GM21529 (cell line): ENCODE results near the gene COL25A1.
"Not testable (repeated sequence)": the region's sequence is repeated elsewhere in the genome, so short reads cannot be mapped to it uniquely, and the experiment has no call there.

Experiments used
- ATAC-seq: cut with Tn5 transposase; IDR thresholded peaks from one replicate; pipeline ENCODE4 v1.9.1; 2021; ENCODE audit not compliant: unreplicated experiment

Gene COL25A1

DNA sequence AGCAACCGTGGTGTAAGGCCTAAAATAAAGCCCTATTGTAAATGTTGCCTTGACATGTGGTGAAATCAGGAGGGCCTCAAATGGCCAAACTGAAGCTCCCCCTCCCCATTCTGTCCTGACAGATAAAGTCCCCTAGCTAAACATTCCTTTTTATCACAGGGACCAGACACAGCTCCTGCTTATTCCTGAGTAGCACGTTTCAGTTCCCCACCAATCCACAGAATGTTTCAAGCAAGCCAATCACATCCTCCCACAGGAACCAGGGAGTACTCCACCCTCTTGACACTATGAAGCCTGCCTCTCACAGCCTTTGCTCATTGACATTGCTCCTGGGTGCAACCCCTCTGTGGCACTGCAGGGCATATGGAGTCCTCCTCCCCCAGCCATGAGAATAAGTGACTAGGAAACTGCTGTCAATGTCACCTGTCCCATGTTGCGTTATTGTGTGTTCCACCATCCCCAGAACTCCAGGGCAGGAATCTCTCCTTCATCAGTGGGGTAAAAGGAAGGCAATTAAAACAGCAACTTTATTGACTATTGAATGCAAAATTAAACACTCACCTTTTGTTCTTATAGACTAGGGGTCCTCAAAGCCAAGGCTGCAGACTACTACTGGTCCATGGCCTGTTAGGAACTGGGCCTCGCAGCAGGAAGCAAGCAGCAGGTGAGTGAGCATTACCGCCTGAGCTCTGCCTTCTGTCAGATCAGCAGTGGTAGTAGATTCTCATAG lies 128.1 kb downstream of the COL25A1 start:
- no peak for ATAC-seq

DNA sequence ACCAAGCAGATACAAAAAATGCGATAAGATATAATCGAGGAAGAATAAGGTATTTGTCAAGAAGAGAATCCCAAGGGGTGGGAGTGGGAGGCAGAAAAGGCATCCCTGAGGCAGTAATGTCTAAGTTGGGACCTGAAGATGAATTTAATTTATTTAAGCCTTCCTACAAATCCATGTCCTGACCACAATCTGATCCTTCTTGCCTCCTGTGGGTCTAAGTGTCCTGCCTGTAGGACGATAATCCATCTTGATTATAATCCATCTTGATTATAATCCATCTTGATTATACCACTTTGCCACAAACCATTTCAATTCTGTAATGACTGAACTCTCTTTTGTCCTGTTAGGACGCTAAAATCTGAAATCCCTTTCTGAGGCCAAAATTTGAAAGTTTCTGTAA lies 130.2 kb downstream of the COL25A1 start:
- no peak for ATAC-seq

DNA sequence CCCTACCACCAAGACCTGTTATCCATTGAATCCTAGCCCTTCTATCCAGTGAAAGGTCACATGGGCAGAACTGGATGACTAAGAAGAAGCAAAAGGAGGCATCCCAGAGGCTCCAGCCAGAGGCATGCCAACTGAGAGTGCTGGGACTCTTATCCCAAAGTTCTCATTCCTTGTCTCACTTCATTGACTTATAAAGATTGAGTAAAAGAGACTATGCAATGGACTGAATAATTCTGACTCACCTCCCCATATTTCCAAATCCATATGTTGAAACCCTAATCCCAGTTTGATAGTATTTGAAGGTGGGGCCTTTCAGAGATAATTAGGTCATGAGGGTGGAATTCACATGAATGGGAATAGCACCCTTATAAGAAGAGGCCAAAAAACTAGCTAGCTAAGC lies 131.4 kb downstream of the COL25A1 start:
- ATAC-seq, result no peak

DNA sequence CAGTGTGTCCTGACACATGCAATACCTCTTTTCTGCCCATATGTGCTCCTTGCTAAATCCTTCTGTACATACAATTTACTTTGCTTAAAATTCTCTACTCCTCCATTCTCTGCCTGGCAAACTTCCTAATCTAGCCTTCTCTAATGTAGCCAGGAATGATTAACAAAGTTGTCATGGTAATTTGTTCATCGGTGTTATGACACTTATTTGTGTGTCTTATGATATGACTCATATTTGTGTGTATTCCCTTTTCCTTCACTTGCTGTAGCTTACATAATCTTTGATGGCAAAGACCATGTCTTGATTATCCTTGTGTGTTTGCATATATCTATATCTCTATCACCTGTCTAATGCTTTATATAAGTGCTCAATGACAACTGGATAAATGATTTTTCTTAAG lies 133.3 kb downstream of the COL25A1 start:
- ATAC-seq, result no peak

DNA sequence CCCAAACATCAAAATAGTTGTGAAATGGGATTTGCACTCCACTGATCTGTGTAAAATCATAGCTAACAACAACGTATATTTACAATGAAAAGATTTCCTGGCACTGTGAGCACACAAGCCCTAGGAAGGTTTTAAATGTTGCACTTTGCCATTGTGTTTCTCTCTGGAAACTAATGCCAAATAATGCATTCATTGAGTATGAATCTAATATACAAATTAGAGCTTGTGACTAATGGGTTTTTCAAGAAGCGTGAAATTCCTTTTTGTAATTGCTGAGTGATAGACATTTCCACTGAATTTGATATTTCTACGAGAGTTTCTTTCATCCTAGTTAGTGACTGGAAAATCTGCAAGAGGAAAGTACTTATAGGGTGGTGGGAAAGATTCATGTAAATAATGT lies 135.9 kb downstream of the COL25A1 start:
- no peak for ATAC-seq

DNA sequence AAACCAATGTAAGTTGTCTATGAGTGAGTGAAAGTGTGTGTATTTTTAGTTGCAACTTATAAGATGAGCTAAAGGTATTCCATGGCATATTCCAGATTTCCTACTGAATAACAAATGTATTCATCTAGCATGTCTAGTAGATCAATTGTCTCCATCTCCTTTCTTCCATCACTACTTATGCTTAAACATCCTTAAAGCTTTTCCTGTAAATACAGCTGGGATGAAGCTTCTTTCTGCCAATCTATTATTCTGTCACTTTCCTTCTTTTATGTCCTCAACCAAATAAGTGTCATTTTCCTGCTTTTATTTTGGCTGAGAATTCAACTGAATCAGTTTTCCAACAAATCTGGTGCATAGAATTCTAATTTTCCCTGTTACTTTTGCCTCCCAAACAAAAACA lies 136.3 kb downstream of the COL25A1 start:
- ATAC-seq, result no peak

DNA sequence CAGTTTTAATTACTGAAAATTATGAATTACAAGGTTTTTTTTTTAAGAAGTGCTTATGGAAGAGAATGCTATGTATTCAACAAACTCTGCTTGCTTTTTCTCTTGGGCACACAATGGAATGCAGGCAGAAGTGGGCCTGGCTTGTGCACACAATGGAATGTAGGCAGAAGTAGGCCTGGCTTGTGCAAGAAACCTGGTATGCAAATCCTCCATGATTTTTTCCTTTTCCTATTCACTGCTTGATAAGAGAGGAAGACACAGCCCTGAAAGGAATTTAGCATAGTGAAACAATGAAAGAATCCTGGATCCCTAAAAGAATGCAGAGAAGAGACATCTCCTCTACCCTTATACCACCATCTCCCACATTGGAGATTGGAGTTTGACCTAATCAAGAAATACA lies 138.4 kb downstream of the COL25A1 start:
- no peak for ATAC-seq

DNA sequence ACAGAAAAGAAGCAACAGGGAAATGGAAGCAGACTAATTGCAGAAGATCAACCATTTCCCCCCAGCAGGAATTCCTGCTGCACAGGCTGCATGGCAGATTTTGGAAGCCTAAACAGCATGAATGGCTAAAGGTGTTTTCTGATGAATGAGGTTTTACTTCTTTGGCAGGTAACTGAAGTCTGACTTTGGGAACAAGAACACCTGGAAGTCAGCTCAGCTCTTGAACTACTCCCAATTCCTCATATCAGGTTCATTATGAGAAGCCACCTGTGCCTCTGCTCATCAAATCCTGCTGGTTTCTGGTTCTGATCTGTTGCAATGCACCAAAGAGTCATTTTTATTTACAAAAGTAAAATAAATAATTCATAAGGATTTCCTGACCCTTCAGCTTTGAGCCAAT lies 139.0 kb downstream of the COL25A1 start:
- no peak for ATAC-seq

DNA sequence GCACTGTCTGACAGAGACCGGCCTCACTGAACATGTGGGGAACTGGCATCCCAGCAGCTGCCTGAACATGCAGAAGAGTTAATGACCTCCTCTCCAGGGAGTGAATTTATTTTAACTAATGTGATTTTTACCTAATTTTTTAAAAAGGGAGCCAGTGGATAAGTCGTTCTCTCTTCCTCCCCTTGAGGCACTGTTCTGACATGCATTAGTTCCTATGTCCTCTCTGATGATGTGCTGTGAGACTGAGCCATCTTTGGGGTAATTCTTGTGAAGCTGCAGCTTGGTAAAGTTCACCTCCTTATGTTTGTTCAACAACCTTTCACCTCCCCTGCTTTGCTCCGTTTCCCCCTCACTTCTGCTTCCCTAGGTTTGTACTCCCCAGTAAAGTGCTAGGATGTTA lies 139.7 kb downstream of the COL25A1 start:
- no peak for ATAC-seq

DNA sequence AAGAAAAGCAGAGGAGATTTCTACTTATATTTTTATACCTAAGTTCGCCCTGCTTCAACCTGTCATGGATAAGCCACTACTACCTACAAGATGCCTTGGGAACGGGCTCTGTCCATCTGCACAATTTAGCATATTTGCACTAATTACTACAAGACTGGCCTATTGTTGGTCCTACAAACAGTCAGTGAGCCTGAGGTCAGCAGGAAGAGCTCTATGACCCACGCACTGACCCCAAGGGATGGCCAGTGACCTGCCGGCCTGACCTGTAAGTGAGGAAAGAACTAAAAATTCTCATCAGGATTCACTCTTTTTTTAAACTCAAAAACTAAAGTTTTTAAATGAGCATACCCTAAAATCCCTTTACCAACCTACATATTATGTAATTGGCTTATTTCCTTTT lies 142.0 kb downstream of the COL25A1 start:
- ATAC-seq, result no peak

DNA sequence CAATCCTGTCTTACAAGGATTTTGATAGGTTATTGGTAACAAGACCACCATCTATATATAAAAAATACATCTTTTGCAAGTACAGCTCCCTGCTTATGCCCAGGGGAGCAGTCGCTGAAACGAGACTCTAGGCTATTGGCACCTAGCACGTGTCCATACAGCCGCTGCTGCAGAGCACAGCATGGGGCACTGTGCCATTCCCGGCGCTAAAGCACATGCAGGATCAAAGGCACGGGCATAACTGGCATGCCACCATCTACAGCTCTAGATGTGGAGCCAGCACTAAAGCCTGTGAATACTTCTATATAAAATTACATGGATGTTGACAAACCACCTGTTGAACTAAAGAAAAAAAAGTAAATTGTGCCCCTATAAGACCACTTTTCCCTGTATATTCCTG lies 144.8 kb downstream of the COL25A1 start:
- ATAC-seq, result no peak

DNA sequence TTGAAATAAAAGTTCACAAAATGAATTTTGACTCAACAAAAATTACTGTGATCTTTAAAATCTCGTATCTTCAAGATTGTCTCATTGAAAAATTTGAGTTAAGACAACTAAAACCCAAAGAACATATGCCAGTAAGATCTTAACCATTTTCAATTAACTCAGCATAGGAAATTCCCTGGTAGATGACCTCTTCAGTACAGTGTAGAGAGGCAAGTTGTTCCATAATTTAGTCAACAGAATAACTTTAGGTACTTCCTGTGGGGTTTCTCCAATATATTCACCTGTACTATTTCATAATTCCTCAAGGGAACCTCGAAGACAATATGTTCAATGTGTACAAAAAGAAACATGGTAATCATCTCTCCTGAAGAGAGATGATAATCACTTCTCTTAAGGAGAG lies 145.3 kb downstream of the COL25A1 start:
- no peak for ATAC-seq

DNA sequence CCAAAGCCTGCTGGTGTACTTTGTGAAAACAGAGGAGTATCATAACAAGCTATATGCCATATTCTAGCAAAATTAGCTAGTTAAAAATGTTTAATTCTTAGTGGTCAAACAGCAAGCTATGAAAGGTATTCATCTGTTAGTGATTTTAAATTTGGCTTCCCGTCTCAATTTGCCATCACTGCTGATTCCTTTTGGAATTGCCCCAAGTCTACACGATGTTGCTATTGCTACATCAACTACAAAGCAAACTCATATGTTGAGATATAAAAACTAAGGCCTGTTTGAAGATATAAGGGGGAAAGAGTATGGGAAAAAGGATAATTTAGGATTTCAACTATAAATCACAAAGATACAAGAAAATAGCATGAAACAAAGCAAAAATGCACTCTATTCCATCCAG lies 146.1 kb downstream of the COL25A1 start:
- no peak for ATAC-seq

DNA sequence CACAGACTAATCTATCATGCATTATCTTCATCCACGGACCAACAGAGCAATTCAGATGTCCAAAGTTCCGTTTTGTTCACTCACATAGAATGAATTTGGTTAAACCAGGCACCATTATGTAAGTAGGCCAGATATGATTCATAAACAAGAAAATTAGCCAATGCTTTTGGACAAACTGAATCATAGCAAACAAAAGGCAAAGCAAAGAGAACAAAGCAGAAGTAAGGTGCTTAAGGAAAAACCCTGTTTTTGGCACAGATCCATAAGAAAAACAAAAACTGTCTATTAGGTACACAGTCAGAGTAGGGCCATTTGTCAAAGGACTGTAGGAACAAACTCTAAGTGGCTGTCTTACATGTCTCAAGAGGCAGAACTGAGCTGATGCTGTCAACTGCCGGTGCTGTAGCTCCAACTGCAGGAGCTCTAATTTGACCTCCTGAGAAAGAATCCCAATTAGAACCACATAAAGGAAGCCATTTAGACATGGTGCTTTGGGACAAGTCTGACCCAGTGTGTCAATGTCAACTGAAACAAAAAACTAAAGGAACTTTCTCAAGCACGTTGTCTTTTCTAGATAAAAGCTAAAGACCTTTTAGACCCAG lies 146.7 kb downstream of the COL25A1 start:
- no peak for ATAC-seq

DNA sequence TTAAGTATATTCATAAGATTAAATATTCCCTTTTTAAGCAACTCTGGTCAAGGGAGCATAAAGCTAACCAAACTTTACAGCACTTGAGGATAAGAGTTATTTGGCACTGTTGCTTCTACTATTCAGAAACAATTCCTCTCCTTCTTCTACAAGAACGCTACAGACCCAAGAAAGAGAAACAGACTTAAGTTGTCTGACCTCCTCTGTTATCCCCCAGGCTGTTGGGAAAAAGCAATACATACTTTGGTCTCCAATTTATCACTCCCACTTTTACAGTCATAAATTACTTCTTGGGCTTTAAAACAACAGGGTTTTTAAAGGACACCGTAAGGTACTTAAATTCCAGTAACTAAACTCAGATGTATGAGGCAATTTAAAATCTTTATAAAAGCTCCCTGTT lies 147.4 kb downstream of the COL25A1 start:
- no peak for ATAC-seq

DNA sequence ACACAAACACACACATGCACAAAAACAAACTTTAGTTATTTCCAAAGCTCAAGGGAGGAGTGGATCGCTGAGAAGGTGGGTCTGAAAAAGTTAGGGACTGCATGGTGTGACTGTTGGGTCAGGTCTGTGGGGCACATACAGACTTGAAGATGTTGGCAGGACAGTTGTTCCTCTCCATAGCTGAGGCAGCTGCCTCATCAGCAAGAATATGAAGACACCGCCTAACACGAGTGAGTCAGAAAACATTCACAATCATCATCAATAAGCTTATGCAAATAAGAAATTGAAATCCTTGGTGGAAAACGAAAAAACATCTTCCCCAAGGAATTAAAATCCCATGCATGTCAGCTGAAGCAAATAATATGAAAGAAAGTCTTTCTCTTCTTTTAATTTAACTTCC lies 148.0 kb downstream of the COL25A1 start:
- no peak for ATAC-seq

DNA sequence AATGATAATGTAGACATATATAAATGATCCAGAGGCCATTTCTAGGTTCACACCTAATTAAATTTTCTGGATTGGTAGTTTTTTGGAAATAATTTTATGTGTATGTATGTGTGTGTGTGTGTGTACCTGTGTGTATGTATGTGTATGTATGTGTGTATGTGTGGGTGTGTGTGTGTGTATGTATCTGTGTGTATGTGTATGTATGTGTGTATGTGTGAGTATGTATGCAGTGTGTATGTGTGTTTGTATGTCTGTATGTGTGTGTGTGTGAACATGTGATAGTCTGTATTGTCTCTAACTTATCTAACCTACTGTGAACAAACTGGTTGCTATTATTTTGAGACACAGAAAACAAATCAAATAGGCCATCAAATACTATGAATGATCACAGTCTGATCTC lies 152.6 kb downstream of the COL25A1 start:
- no peak for ATAC-seq

DNA sequence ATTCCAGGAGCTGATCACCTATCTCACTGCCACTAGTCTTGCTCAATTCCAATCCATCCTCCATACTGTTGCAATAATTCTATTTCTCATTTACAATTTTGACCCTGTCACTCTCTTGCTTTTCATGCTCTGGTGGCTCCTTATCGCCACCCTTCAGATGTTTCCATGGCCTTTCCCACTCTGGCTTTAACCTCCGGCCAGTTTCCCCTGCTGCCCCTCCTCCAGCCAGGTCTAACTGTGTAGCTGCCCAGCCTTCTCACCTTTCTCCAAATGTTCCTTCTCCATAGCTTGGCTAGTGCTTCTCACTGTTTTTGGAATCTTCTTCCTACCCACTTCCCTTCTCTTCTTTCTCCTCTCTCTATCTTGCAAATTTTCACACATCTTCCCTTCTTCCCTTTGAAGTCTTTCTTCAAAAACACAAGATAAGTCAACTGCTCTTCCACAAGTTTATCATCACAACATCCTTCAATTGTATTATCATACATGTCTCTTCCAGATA lies 153.8 kb downstream of the COL25A1 start:
- ATAC-seq, result no peak

DNA sequence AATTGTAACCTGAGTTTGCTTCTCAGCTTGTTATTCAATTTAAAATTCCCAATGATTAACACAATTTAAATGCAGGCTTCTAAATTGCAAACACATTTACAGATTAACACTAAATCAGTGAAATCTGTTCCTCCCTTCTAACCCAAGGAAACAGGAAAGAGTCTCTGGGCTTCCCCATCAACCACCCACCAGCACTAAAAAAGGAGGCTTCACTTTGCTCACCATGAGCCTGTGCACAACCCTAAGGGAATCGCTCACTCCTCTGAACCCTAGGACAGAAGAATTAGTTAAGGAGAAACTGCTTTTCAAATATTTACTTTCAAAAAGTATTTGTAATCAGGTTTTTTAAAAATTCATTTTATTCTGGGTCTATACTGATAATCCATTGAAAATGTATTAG lies 155.3 kb downstream of the COL25A1 start:
- ATAC-seq, result no peak

DNA sequence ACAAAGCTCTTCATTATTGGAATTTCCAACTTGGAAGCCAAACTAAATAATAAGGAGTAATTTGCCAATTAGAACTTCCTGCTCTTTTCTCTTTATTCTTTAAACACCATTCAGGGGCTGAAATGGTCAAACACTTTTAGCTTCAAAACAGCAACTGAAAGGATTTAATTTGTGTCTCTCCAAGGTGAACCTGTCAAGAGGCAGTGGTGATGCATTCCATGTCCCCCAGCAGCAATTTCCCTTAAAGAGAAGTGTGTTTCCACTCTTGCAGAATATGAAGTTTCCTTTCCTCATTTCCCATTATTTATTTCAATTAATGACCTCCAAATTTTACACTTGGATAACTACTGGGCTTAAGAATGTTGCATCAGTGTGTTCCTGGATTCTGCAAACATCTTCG lies 156.0 kb downstream of the COL25A1 start:
- ATAC-seq, result no peak

DNA sequence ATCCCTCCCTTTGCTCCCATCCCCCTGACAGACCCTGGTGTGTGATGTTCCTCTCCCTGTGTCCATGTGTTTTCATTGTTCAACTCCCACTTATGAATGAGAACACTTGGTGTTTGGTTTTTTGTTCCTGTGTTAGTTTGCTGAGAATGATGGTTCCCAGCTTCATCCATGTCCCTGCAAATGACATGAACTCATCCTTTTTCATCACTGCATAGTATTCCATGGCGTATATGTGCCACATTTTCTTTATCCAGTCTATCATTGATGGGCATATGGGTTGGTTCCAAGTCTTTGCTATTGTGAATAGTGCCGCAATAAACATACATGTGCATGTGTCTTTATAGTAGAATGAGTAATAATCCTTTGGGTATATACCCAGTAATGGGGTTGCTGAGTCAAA lies 164.3 kb downstream of the COL25A1 start:
- not testable (repeated sequence) for ATAC-seq

DNA sequence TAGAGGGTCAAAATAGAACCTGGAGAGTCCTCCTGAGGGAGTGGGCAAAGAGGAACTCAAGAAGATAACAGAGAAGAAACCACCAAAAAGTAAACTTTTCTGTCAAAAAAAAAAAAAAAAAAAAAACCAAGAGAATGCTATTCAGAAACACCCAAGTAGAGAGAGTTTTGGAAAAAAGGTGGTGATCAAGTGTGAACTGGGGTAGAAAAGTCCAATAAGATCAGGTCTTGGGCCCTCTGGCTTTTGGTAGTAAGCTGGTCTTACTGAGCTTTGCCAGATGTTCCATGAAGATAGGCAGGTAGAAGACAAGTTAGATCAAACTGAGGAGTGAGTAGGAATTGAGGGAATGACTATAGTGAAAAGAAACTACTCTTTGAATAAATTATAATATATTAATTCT lies 167.5 kb downstream of the COL25A1 start:
- no peak for ATAC-seq

DNA sequence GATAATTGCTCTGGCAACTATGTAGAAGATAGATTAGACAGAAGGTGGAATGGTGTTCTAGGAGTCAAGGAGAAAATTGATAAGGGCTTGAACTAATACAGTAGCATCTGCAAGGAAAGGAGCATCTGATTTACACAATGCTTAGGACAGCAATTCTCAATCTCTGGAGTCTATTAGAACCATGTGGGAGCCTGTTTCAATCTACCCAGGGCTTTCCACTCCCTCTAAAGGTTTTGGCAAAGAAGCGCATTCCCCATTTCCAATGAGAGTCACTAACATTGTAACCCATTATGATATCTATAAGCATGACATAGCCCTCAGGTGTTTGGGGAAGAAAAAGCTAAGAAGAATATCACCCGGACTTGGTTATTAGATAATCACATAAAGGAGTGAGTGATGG lies 168.2 kb downstream of the COL25A1 start:
- no peak for ATAC-seq
